Spleen (tissue), 7 donors: ENCODE measurements around the gene MAP4K3.

Source experiments
- POLR2A ChIP-seq, 3 donors: fragments of 450-650 bp; IDR thresholded peaks; one replicate each; pipeline ENCODE4 v1.5.1; 2017; ENCODE audit warnings: antibody characterized with exemption in 3 of 3, mild to moderate bottlenecking in 1 of 3
- POLR2AphosphoS5 ChIP-seq, 3 donors: sonication (generic); formaldehyde crosslinking; IDR thresholded peaks; one replicate each; pipeline ENCODE4 v1.5.1; 2017; ENCODE audit warnings: antibody characterized with exemption in 3 of 3
- TF ChIP-seq, protein P1 (sequence below), 11 experiments: fragments of 200-600 bp in 7 of 11; fragments of 450-650 bp in 4 of 11; sonication (generic) in 4 of 11; IDR thresholded peaks in 8 of 11; conservative IDR thresholded peaks in 3 of 11; 1 replicate in 7 of 11; 2 replicates in 4 of 11; pipeline versions ENCODE4 v1.4.0 to v1.8.0; 2016 to 2021; ENCODE audit warnings: antibody characterized with exemption in 11 of 11, inconsistent platforms in 4 of 11, mild to moderate bottlenecking in 1 of 11
- donor health status: DM: no; HTN: no; CAD: no; lungs with moderate emphysema.
- donor health status: DM: no; HTN: no; CAD: no.
- donor health status: DM: no; HTN: no; CAD: no.

DNA sequence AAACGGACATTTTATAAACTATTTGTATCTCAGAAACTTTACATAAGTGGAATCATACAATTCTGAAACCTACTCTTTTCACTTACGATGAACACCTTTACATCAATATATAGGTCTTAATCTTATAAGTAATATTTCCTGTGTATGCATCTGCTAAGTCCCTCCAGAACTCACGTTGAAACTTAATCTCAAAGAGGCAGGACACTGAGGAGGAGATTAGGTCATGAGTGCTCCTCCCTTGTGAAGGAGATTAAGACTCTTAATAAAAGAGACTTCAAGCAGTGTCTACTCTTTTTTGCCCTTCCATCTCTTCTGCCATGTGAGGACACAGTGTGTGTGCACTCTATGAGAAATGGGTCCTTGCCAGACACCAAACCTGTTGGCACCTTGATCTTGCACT lies 98.6 kb downstream of the MAP4K3 start:
- TF ChIP-seq, protein P1, sequence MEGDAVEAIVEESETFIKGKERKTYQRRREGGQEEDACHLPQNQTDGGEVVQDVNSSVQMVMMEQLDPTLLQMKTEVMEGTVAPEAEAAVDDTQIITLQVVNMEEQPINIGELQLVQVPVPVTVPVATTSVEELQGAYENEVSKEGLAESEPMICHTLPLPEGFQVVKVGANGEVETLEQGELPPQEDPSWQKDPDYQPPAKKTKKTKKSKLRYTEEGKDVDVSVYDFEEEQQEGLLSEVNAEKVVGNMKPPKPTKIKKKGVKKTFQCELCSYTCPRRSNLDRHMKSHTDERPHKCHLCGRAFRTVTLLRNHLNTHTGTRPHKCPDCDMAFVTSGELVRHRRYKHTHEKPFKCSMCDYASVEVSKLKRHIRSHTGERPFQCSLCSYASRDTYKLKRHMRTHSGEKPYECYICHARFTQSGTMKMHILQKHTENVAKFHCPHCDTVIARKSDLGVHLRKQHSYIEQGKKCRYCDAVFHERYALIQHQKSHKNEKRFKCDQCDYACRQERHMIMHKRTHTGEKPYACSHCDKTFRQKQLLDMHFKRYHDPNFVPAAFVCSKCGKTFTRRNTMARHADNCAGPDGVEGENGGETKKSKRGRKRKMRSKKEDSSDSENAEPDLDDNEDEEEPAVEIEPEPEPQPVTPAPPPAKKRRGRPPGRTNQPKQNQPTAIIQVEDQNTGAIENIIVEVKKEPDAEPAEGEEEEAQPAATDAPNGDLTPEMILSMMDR (IDR thresholded peaks at IDR 0.05 in 8 of 11, conservative IDR thresholded peaks at IDR 0.05 in 3 of 11) = no peak
- TF ChIP-seq POLR2A (IDR thresholded peaks at IDR 0.05) (no peak), POLR2AphosphoS5 (IDR thresholded peaks at IDR 0.05) (no peak)
